Endothelial cell of umbilical vein (primary cell): ENCODE results near the gene COQ5.

Source experiments
- MAX ChIP-seq: IDR thresholded peaks from 2 replicates; pipeline ENCODE4 v1.6.1; 2011; ENCODE audit not compliant: insufficient read depth, insufficient read length
- POLR2A ChIP-seq: IDR thresholded peaks from 2 replicates; pipeline ENCODE4 v1.6.1; 2012; ENCODE audit warnings: low read depth, mild to moderate bottlenecking, control low read depth, low read length

- TF ChIP-seq MAX (no peak), POLR2A (no peak)
Observed at GRCh38 chr12:120479458-120479857, 49.5 kb downstream of the COQ5 start.
